ENCODE data around the gene KIR2DL1. TPM values are rescaled to one million over a fixed set of nuclear protein-coding genes. Genes with fewer than 3 reads are reported as not detected.
"Not testable (repeated sequence)": the region's sequence is repeated elsewhere in the genome, so short reads cannot be mapped to it uniquely, and the experiment has no call there.

KIR2DL1 gene
- total RNA-seq, 2 experiments from 2014 or later, result not detected

DNA sequence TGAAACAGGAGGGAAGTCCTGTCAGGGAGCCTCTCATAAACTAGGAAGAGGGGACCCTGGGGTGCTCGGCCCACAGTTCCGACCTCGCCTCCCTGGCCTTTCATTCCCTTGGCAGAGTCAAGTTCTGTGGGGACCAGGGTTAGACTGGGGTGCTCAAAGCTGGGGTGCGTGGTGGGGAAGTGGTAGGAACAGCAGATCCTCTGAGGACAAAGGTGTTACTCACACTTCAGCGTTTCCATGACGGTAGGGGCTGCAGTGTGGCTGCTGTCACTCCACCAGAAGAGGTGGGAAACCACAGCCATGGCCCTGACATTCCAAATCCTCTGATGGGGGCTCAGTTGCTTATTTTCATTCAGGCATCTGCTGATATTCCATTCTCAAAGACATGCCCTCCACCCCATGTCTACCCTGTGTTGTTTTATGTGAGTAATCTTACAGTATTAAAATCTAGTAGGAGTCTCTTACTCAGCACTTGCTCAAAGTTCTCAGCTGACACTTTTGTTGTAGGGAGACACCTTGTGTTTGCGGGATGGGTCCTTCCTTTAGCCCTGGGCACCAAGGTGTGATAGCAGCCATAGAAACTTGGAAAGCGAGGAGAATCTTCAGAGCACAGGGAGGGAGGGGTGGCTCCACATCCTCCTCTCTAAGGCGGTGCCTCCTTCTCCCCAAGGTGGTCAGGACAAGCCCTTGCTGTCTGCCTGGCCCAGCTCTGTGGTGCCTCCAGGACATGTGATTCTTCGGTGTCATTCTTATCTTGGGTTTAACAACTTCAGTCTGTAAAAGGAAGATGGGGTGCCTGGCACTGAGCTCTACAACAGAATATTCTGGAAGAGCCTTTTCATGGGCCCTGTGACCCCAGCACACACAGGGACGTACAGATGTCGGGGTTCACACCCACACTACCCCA, 13.1 kb upstream of the KIR2DL1 start:
- DNase-seq, H3K9me3 Mint-ChIP-seq, H3K36me3 Mint-ChIP-seq, H3K27ac Mint-ChIP-seq, H3K4me1 Mint-ChIP-seq, H3K4me3 Mint-ChIP-seq, H3K27me3 Mint-ChIP-seq: not testable (repeated sequence)

DNA sequence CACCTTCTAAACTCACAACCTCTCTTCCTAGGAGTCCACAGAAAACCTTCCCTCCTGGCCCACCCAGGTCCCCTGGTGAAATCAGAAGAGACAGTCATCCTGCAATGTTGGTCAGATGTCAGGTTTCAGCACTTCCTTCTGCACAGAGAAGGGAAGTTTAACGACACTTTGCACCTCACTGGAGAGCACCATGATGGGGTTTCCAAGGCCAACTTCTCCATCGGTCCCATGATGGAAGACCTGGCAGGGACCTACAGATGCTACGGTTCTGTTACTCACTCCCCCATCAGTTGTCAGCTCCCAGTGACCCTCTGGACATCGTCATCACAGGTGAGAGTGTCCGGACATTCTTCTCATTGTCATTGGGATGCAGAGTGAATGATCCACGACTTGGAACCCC, 11.0 kb upstream of the KIR2DL1 start:
- not testable (repeated sequence) for H3K4me1 Mint-ChIP-seq, H3K27me3 Mint-ChIP-seq, H3K36me3 Mint-ChIP-seq, H3K9me3 Mint-ChIP-seq, DNase-seq, H3K4me3 Mint-ChIP-seq, H3K27ac Mint-ChIP-seq

DNA sequence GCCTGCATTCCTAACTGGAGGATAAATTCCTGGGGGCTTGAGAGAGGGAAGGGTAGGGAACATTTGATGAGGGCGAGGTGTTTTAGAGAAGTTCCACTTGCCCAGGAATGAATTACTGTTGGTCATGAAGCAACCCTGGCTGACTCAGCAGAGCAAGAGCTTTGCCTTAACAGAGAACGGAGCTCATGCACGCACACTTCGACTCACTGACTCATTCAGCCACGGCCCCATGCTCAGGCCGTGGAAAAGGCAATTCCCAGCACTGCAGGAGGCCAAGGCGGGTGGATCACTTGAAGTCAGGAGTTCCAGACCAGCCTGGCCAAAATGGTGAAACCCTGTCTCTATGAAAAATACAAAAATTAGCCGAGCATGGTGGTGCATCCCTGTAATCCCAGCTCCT, 5.4 kb upstream of the KIR2DL1 start:
- H3K4me1 Mint-ChIP-seq, H3K36me3 Mint-ChIP-seq, DNase-seq, H3K9me3 Mint-ChIP-seq, H3K27me3 Mint-ChIP-seq, H3K27ac Mint-ChIP-seq, H3K4me3 Mint-ChIP-seq: not testable (repeated sequence)

DNA sequence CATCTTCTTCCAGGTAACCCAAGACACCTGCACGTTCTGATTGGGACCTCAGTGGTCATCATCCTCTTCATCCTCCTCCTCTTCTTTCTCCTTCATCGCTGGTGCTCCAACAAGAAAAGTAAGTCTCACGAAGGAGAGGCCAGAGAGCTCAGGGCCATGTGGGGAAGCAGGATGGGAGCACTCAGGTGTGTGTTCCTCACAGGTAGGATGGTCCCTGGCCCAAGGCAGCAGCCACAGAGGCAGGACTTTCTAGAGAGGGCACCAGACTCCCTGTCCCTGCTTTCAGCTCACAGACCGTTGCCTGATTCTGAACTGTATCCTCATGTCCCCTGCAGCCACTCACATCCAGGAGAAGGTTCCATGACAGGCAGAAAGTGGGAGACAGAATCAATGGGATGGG, 3.1 kb upstream of the KIR2DL1 start:
- H3K36me3 Mint-ChIP-seq, H3K9me3 Mint-ChIP-seq, H3K27ac Mint-ChIP-seq, H3K4me3 Mint-ChIP-seq, DNase-seq, H3K27me3 Mint-ChIP-seq, H3K4me1 Mint-ChIP-seq: not testable (repeated sequence)

DNA sequence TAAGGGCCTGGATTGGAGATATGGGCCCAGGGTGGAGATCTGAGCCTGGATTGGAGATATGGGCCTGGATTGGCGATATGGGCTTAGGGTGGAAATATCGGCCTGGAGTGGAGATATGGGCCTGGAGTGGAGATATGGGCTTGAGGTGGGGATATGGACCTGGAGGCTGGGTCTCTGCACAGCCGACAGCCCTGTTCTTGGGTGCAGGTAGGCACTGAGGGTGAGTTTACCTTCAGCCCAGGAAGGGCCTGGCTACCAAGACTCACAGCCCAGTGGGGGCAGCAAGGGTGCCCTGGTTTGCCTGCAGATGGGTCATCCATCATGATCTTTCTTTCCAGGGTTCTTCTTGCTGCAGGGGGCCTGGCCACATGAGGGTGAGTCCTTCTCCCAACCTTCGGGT, 918 bp downstream of the KIR2DL1 start:
- DNase-seq, H3K36me3 Mint-ChIP-seq, H3K27me3 Mint-ChIP-seq, H3K9me3 Mint-ChIP-seq, H3K4me1 Mint-ChIP-seq, H3K27ac Mint-ChIP-seq, H3K4me3 Mint-ChIP-seq: not testable (repeated sequence)

DNA sequence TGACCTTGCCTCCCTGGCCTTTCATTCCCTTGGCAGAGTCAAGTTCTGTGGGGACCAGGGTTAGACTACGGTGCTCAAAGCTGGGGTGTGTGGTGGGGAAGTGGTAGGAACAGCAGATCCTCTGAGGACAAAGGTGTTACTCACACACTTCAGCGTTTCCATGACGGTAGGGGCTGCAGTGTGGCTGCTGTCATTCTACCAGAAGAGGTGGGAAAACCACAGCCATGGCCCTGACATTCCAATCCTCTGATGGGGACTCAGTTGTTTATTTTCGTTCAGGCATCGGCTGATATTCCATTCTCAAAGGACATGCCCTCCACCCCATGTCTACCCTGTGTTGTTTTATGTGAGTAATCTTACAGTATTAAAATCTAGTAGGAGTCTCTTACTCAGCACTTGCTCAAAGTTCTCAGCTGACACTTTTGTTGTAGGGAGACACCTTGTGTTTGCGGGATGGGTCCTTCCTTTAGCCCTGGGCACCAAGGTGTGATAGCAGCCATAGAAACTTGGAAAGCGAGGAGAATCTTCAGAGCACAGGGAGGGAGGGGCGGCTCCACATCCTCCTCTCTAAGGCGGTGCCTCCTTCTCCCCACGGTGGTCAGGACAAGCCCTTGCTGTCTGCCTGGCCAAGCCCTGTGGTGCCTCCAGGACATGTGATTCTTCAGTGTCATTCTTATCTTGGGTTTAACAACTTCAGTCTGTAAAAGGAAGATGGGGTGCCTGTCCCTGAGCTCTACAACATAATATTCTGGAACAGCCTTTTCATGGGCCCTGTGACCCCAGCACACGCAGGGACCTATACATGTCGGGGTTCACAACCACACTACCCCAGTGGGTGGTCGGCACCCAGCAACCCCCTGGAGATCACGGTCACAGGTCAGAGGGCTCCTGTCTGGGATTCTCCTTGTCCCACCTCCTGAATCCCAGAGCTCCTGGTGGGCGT, 1.7 kb downstream of the KIR2DL1 start:
- H3K27ac Mint-ChIP-seq, H3K27me3 Mint-ChIP-seq, H3K4me1 Mint-ChIP-seq, H3K4me3 Mint-ChIP-seq, DNase-seq, H3K36me3 Mint-ChIP-seq, H3K9me3 Mint-ChIP-seq: not testable (repeated sequence)

DNA sequence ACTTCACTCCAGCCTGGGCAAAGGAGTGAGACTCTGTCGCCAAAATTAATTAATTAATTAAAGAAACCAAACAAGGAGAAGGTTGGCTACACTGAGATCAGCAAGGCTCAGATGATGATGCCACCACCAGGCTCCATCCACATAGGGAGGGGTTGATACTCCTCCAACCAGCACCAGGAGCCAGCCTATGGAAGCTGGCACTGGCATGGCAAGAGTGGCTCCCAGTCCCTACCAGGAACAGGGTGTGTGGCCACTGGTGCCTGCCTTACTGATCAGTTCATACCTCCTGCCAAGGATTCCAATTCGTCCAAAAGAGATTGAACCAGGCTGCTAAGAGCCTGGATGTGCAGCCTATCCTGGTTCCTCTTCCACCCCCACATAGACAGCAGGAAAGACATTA, 3.1 kb downstream of the KIR2DL1 start:
- not testable (repeated sequence) for DNase-seq, H3K27me3 Mint-ChIP-seq, H3K9me3 Mint-ChIP-seq, H3K27ac Mint-ChIP-seq, H3K4me1 Mint-ChIP-seq, H3K4me3 Mint-ChIP-seq, H3K36me3 Mint-ChIP-seq

DNA sequence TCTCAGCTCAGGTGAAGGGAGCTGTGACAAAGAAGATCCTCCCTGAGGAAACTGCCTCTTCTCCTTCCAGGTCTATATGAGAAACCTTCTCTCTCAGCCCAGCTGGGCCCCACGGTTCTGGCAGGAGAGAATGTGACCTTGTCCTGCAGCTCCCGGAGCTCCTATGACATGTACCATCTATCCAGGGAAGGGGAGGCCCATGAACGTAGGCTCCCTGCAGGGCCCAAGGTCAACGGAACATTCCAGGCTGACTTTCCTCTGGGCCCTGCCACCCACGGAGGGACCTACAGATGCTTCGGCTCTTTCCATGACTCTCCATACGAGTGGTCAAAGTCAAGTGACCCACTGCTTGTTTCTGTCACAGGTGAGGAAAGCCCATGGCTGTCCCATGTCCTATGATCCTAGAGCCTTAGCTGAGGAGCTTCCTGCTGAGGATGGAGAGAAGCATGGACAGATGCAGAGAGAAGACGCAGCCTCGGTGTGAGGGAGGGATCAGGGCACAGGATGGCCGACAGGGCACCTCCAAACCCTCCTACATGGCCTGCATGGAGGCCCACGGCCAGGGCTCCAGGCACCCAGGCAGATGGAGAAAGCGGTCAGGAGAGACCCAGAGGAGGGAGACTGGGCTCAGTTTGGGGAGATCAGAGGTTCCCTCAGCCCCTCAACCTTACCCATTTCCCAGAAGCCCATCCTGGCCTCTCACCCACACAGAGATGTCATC, 5.7 kb downstream of the KIR2DL1 start:
- H3K27ac Mint-ChIP-seq, H3K4me3 Mint-ChIP-seq, H3K4me1 Mint-ChIP-seq: not testable (repeated sequence)

DNA sequence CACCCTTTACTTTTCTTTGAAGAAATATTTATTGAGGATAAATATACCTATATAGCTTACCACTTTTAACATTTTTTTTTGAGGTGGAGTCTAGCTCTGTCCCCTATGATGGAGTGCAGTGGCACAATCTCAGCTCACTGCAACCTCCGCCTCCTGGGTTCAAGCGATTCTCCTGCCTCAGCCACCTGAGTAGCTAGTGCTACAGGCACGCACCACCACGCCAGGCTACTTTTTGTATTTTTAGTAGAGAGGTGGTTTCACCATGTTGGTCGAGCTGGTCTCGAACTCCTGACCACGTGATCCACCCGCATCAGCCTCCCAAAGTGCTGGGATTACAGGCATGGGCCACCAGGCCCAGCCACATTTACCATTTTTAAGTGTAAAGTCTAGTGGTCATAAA, 6.2 kb downstream of the KIR2DL1 start:
- H3K4me3 Mint-ChIP-seq, H3K27ac Mint-ChIP-seq, H3K27me3 Mint-ChIP-seq, H3K9me3 Mint-ChIP-seq, H3K36me3 Mint-ChIP-seq, DNase-seq, H3K4me1 Mint-ChIP-seq: not testable (repeated sequence)

More for the DNA sequence above, 5.7 kb downstream of the KIR2DL1 start:
- DNase-seq, H3K9me3 Mint-ChIP-seq, H3K36me3 Mint-ChIP-seq, H3K27me3 Mint-ChIP-seq: not testable (repeated sequence)

DNA sequence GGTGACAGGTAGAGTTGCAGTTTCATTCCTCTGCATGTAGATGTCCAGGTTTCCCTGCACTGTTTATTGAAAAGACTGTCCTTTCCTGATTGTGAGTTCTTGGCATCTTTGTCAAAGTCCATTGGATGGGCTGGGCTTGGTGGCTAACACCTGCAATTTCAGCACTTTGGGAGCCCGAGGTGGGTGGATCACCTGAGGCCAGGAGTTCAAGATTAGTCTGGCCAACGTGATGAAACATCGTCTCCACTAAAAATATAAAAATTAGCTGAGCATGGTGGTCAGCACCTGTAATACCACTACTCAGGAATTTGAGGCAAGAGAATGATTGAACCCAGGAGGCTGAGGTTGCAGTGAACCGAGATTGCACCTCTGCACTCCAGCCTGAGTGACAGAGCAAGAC, 8.3 kb downstream of the KIR2DL1 start:
- H3K4me1 Mint-ChIP-seq, H3K27me3 Mint-ChIP-seq, H3K27ac Mint-ChIP-seq, DNase-seq, H3K36me3 Mint-ChIP-seq, H3K4me3 Mint-ChIP-seq: not testable (repeated sequence)
- H3K9me3 Mint-ChIP-seq, result peaks cover 12% of the 10 kb centered on the region

DNA sequence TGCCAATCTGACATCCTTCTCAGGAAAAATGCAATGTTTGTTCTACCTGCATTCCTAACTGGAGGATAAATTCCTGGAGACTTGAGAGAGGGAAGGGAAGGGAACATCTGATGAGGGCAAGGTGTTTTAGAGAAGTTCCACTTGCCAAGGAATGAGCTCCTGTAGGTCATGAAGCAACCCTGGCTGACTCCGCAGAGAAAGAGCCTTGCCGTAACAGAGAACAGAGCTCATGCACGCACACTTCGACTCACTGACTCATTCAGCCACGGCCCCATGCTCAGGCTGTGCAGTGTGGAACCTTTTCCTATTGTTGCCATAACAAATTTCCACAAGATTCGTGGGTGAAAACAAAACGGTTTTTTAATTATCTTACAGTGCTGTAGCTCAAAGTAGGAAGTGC, 9.3 kb downstream of the KIR2DL1 start:
- H3K27ac Mint-ChIP-seq, H3K36me3 Mint-ChIP-seq, H3K4me1 Mint-ChIP-seq, H3K27me3 Mint-ChIP-seq, DNase-seq, H3K4me3 Mint-ChIP-seq: not testable (repeated sequence)
- H3K9me3 Mint-ChIP-seq, result peaks cover 12% of the 10 kb centered on the region

DNA sequence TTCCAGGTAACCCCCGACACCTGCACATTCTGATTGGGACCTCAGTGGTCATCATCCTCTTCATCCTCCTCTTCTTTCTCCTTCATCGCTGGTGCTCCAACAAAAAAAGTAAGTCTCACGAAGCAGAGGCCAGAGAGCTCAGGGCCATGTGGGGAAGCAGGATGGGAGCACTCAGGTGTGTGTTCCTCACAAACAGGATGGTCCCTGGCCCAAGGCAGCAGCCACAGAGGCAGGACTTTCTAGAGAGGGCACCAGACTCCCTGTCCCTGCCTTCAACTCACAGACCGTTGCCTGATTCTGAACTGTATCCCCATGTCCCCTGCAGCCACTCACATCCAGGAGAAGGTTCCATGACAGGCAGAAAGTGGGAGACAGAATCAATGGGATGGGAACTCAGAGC, 13.3 kb downstream of the KIR2DL1 start:
- not testable (repeated sequence) for H3K4me3 Mint-ChIP-seq, H3K4me1 Mint-ChIP-seq, H3K27ac Mint-ChIP-seq, DNase-seq, H3K36me3 Mint-ChIP-seq
- H3K9me3 Mint-ChIP-seq, result peaks cover 11% of the 10 kb centered on the region
- peaks cover 16% of the 10 kb centered on the region for H3K27me3 Mint-ChIP-seq

DNA sequence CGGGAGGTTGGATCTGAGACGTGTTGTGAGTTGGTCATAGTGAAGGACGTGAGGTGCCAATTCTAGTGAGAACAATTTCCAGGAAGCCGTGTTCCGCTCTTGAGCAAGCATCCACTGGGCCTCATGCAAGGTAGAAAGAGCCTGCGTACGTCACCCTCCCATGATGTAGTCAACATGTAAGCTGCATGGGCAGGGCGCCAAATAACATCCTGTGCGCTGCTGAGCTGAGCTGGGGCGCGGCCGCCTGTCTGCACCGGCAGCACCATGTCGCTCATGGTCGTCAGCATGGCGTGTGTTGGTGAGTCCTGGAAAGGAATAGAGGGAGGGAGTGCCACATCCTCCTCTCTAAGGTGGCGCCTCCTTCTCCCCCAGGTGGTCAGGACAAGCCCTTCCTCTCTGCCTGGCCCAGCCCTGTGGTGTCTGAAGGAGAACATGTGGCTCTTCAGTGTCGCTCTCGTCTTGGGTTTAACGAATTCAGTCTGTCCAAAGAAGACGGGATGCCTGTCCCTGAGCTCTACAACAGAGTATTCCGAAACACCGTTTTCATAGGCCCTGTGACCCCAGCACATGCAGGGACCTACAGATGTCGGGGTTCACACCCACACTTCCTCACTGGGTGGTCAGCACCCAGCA, 16.6 kb downstream of the KIR2DL1 start:
- not testable (repeated sequence) for H3K27ac Mint-ChIP-seq, H3K9me3 Mint-ChIP-seq, H3K4me1 Mint-ChIP-seq, DNase-seq, H3K4me3 Mint-ChIP-seq, H3K36me3 Mint-ChIP-seq
- peaks cover 18% of the 10 kb centered on the region for H3K27me3 Mint-ChIP-seq

DNA sequence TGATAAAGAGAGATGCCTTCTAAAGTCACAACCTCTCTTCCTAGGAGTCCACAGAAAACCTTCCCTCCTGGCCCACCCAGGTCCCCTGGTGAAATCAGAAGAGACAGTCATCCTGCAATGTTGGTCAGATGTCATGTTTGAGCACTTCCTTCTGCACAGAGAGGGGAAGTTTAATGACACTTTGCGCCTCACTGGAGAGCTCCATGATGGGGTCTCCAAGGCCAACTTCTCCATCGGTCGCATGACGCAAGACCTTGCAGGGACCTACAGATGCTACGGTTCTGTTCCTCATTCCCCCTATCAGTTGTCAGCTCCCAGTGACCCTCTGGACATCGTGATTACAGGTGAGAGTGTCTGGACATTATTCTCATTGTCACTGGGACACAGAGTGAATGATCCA, 18.6 kb downstream of the KIR2DL1 start:
- not testable (repeated sequence) for H3K4me1 Mint-ChIP-seq, H3K27ac Mint-ChIP-seq, DNase-seq, H3K4me3 Mint-ChIP-seq, H3K9me3 Mint-ChIP-seq, H3K36me3 Mint-ChIP-seq
- H3K27me3 Mint-ChIP-seq, result peaks cover 26% of the 10 kb centered on the region

DNA sequence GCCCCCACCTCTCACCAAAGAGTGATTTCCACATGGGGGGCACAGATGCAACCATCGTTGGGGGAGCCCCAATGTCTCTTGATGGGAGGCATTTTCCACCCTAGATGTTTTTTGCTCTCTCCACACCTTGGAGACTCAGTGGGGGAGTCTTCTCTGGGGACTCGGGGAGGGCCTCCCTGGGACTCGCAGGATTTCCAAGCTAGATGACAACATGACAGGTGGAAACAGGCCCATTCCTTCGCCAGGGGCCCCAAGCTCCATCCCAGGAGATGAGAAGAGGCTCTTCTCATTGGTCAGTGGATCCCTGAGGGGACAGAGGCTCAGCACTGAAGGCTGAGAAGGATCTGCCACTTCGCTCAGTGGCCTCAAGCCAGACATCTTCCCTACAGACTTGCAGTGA, 21.1 kb downstream of the KIR2DL1 start:
- peaks cover 33% of the 10 kb centered on the region for H3K27me3 Mint-ChIP-seq

More for the DNA sequence above, 21.1 kb downstream of the KIR2DL1 start:
- Mint-ChIP-seq H3K36me3 (no peaks in the 10 kb centered on the region), H3K9me3 (no peaks in the 10 kb centered on the region), H3K4me1 (peaks cover 10% of the 10 kb centered on the region), H3K4me3 (no peak overlapping the region), H3K27ac (no peak overlapping the region)
- no peak for DNase-seq

All from activated naive CD8-positive, alpha-beta T cell treated with anti-CD3 and anti-CD28 coated beads for 36 hours (primary cell).